GM19463 (cell line): ENCODE measurements around the gene LDLRAD3.
"Not testable (repeated sequence)": the region's sequence is repeated elsewhere in the genome, so short reads cannot be mapped to it uniquely, and the experiment has no call there.

Experiments
- ATAC-seq: cut with Tn5 transposase; IDR thresholded peaks from one replicate; pipeline ENCODE4 v1.9.1; 2021; ENCODE audit warnings: mild to moderate bottlenecking, moderate library complexity; ENCODE audit not compliant: unreplicated experiment

The LDLRAD3 gene

DNA sequence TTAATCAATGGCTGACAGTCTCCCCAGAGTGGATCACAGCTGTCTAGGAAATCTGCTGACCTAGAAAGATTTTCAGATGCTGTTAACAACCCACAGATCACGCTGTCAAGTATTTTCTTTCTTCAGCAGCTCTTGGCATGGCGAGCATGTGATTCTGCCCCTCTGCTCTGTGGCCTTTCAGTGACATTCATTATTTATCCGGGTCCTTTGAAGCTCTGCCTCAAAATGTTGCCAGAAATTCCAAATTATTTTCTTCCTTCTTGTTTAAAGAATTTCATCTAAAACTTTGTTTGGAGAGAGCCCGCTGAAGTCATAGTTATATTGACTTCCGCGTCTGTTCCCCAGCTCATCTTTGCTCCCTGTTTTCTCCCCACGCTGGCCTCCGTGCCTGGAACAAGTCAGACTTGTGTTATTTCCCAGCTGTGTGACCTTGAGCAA, 211.3 kb downstream of the LDLRAD3 start:
- no peak for ATAC-seq

DNA sequence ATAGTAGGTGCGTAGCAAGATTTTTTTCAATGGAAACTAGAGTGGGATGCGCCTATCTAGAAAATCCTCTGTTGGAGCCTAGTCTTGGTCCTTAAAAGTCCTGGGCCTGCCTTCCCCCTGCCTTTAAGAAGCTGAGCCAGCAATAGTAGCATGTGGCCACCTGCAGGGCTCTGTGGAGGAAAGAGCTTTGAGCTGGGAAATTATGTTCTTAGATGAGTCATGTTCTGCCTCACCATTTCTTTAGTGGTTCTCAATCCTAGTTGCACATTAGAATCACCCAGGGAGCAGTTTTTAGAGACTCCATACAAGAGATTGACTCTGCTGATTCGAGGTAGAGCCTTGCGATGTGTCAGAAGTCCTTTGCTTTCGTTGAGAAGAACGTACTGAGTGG, 211.9 kb downstream of the LDLRAD3 start:
- no peak for ATAC-seq

DNA sequence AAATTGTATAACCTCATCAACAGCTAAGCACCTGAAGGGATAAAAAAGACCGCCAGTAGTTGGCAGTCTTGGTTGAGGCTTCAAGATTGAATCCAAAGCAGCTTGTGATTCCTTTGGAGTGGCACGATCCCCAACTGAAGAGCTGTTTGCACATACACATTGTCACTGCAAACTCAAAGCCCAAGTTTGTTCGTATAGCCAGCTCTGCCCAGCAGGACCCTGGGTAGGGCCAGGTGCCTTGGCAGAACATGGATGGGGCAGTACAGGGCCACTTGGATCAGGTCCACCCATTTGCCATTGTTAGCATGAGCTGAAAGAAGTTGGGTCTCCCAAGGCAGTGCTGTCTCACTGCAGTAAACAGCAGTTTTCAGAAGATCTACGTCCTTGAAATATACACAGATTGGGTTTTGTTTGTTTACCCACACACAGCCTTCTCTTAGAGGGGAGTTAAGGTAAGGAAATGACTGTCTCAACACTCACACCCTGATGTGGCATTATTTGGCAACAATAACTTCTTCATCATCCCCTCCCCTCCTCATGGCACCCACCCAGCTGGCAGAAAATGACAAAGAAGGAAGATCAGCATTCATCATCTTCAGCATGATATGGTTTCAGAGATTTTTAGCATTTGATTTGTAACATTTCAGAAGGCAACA, 212.4 kb downstream of the LDLRAD3 start:
- ATAC-seq = no peak

DNA sequence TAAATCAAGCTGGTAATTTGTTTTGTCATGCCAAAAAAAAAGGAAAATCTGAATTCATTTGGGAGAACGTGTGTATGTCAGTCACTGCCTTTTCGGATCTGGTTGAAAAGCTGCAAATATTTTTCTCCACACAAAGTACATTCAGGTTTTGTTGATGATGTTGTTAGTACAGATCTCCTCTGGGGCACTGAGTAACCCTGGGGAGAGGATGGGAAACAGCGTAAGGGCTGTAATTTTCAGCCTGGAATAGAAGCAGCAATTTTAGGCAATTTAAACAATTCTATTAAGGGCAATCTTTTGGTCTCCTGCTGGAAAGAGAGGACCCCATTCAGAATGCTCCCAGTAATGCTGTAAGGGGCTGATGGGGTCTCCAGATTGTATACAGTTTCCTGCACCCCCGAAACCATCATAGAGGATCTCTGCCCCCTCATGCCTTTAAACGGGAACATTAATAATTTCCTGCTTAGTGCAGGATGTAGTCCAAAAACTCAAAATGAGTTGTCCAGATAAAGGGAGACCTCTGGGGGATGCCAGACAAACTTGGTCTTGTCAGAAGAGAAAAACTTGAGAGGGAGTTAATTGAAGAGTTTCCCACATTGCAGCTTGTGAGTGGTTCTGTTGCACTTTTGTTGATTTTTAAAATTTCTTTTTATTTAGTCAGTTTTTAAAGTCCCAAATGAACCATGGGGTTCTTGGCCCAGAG, 213.1 kb downstream of the LDLRAD3 start:
- no peak for ATAC-seq

DNA sequence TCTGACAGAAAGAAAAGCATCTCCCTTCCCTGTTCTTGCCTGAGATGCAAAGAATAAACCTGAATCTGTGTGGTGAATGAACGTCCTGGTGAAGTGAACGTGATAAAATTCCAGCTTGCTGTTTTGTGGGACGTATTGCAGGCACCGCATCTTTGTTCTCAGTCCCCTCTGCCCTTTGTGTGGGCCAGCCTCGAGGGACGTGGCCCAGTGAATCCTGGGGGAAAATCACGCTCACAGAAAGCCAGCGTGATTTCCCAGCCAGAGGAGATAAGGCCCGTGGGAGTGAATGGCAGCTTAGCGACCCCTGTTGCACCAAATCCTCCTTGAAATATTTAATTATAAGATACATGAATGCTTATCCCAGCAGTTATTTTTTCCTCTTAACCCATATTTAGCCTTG, 216.2 kb downstream of the LDLRAD3 start:
- ATAC-seq = no peak

DNA sequence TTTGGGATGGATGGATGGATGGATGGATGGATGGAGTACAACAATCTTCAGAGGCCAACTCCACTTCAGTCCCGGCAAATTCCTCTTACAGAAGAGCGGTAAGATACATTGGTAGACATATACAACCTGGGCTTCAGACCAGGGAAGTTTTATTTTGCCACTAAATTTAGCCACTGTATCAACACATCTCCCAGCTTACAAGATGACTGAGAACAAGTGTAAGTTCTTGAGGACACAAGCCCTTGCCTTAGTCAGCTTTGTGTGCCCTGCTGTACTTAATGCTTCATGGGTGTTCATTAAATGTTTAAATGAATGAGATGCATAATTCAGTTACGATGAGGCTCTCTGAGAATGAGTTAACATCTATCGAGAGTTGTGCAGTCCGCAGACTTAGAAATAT, 217.7 kb downstream of the LDLRAD3 start:
- no peak for ATAC-seq

DNA sequence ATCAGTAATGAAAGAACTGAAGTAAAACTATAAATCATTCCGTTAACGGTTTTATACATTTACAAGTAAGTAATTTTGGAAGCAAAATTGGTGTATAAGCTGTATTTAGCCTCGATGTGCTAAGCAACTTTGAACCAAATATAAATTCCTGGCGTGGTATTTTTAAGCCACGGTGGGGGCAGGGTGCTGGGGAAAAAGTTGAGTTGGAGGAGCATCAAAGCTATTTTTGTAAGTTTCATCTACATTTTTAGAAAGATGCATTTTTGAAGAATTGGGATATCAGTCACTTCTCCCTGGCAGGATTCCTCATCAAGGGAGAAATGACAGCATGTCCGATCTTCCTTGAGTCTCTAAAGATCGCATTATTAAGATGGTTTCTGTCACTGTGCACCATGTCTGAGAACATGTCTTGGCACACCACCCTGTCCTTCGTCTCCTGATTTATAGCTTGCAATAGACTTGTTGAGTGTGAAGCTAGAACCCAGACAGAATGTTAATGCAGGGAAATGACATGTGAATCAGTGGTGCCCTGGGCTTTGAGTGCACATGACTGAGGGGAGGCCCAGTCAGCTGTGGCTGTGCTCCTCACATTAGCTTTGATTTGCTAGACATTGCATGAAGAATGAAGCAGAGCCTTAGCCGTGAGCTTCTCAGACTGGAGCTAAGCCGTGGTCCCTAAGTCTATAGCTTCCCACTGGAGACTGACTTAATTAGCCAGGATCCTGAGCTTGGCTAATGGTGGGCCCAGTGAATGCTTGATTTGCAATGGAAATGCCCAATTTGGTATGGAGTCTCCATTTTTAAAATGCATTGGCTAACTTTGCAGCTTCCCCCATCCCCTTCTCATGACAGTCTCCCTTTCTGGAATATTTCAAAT, 218.4 kb downstream of the LDLRAD3 start:
- no peak for ATAC-seq

DNA sequence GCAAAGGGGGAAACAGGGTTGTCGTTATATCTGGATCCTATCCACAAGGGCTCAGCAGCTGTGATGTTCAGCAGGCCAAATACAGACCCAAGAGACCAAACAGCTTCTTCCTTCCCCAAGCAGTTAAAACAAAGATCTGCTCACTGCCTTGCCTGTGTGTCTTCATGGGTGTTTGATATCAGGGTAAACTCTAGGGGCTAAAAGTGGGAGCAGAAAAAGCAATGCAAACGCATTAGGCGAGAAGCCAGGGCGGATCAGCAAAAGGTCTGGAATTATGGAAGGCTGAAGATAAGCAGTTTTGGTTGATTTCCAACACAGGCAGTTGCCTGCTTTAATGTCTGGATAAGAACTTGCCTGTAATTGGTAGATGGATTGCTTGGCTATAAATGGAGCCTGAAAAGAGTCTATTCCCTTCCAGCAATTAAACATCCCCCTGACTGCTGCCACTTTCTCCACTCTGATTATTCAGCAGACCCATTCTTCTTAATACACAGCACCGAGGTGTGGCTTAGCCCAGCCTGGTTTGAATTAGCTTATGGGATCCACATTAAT, 219.1 kb downstream of the LDLRAD3 start:
- ATAC-seq = no peak

DNA sequence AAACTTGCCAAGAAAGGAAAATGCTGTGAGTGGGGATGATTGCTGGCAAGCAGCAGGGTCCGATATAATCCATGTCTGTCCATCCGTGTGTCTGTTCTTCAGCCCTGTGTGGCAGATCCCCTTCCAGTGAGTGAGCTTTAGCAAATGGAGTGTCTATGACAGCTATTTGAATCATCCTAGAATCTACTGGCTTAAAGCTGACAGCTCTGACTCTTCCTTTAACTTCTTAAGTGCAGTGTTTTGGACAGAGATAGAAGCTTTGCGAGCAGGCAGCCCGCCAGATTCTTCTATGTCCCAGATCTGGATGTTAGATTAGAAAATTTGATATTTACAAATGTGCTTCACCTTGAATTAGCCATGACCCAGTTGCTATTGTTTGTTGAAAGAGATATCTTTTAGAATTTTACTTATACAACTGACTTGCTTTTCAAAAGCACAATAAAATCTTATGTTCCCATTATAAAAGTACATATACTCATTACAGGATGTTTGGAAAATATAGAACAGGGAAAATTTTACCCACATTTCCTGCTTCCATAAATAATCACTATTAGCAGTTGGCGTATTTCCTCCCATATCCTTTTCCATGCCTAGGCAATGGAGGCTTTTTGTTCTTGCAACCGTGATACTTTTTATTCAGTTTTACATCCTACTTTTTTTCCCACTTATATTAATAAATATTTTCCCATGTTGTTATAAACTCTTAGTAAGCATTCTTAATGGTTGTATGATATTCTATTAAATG, 220.8 kb downstream of the LDLRAD3 start:
- no peak for ATAC-seq

DNA sequence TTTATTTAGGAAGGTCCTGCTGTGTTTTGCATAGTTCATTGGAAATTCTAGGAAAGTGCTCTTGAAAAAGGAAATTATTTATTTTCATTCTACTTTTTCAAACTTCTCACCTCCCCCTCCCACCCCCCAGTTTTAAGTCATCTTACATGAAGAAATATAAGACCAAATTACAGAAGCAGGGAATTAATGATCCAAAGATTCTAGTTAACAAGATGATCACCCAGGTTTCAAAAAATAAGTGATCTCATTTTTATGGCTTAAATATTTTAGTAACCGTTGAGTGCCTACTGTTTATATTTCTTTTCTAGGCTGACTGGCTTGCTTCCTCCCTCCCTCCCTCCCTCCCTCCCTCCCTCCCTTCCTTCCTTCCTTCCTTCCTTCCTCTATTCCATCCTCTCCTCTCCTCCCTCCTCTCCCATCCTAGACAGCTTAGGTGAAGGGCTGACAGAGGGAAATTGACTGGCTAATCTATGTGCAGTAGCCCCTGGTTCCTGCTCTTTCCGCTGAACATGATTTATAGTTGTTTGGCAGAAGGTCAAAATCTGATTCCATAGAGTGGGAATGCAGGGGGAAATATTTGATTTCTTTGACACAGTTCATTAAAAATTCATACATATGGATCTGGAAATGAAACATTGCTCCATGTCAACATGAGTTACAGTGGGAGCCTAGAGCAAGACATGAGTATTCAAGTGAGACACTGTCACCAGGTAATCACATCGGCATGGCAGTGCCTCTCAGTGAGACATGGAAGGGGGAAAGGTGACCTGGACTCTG, 221.9 kb downstream of the LDLRAD3 start:
- ATAC-seq = no peak

DNA sequence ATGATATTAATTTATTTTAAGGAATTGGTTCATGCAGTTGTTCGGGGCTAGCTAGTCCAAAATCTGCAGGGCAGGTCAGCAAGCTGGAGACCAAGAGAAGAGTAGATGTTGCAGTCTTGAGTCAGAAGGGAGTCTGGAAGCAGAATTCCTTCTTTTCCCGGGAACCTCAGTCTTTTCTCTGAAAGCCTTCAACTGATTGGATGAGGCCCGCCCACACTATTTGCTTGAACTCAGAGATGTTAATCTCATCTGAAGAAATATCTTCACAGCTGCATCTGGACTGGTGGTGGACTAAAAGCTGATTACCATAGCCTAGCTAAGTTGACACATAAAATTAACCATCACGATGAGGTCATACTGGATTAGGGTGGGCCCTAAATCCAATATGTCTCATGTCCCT, 223.2 kb downstream of the LDLRAD3 start:
- ATAC-seq = no peak

DNA sequence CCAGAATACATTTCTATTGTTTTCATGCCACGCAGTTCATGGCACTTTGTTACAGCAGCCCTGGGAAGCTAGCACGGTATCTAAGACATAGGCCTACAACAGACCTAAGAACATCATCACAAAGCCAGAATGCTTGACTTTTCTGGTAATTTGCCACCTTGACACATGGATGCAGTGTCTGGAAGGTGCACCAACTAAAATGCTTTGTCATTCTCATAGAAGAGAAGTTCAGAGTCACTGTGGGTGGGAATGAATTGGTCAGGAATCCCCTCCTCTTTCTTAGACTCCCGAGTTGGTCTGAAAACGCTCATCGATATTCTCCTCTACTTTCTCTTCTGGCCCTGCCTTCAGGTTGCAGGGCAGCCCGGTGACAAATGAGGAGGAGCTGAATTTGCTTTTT, 223.9 kb downstream of the LDLRAD3 start:
- ATAC-seq = no peak

DNA sequence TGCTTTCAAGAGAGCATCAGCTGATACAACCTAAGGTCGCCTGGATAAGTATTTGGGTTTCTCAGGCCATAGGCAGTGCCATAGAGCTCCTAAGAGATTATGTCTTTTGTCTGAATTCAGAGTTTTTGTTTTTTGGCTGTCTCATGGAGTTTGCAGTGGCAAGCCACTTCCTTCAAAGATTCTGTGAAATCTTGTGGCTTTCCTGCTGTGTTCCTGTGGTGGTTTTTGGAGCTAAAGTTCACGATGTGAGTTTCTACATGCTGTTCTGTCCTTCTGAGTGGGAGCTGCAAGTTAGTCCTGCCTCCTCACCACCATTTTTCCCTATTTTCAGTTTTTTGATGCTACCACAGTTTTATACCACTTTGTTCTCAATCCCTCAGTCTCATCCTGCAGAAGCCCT, 234.0 kb downstream of the LDLRAD3 start:
- no peak for ATAC-seq

DNA sequence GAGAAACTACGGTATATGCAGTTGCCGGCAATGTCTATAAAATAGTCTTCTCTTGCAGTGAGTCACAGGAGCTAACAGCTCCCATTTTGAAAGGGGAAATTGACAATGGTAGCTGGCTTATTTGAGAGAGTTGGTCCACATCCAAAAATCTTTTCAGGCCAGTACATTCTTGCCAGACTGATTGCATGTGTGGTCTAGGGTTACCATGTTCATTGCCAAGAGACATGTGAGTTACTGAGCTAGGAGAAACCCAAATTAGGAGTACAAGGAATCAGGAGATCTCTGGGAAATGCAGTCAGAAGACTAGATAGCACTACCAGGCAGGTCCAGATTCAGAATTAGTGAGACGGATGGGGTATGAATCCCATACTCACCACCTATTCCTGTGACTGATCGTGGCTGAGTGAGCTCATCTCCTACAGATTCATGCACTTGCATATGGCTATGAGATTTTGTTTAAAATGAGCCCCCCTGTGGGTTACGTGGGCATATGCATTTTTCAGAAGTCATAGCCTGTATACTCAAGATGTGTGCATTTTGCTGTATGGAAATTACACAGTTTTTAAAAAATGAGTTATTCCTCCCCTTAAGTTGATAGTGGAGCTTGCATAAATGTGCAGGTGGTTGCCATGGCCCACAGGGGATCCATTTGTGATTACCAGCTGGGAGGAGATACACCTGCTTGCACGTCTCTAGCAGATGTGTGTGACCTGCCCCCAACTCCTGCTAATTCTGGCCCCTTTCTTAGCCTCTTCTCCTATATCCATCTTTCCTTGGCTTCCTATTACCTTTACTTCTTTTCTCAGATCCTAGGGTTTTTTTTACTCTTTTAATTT, 242.7 kb downstream of the LDLRAD3 start:
- ATAC-seq = no peak

DNA sequence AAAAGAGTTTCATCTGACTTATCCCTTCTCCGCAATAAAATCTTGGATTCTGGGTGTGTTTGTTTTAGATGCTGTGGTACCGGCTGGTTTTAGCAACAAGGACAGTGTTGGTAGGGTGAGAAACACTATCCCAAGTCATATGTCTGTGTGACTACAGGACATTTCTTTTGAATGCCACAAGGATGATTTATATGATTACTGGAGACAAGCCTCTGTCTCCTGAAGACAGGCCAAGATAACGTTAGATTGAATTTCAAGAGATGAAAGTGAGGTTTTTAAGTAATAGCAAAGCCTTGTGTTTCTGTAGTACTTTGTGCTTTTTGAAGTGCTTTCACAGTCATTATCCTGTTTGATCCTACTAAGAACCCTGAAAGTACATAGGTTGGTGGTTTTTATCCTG, 243.8 kb downstream of the LDLRAD3 start:
- no peak for ATAC-seq

DNA sequence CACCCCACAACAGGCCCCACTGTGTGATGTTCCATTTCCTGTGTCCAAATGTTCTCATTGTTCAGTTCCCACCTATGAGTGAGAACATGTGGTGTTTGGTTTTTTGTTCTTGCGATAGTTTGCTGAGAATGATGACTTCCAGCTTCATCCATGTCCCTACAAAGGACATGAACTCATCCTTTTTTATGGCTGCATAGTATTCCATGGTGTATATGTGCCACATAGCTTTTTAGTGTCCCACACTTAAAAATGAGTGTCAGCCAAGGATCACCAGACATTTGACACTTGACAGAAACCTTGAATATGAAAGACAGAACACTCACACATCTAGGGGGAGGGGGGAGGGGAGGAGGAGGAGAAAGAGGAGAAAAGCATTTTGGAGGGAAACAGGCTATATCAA, 245.9 kb downstream of the LDLRAD3 start:
- ATAC-seq = not testable (repeated sequence)

DNA sequence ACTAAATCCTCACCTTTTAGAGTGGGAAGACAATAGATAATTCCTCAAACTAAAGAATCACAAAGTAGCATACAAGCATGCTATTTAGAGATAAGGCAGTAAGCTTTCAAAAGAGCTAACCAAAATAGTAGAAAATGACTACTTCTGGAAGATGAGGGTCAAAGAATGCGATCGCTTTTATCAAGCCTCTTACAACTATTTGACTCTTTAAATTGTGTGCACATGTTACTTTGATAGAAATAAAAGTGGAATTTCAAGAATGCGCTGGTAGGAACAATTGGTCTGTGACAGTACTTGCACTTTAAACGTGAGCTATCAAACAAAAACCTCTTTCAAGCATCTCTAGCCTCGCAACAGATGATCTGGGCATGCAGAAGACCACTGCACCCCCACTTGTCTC, 248.1 kb downstream of the LDLRAD3 start:
- ATAC-seq = no peak

DNA sequence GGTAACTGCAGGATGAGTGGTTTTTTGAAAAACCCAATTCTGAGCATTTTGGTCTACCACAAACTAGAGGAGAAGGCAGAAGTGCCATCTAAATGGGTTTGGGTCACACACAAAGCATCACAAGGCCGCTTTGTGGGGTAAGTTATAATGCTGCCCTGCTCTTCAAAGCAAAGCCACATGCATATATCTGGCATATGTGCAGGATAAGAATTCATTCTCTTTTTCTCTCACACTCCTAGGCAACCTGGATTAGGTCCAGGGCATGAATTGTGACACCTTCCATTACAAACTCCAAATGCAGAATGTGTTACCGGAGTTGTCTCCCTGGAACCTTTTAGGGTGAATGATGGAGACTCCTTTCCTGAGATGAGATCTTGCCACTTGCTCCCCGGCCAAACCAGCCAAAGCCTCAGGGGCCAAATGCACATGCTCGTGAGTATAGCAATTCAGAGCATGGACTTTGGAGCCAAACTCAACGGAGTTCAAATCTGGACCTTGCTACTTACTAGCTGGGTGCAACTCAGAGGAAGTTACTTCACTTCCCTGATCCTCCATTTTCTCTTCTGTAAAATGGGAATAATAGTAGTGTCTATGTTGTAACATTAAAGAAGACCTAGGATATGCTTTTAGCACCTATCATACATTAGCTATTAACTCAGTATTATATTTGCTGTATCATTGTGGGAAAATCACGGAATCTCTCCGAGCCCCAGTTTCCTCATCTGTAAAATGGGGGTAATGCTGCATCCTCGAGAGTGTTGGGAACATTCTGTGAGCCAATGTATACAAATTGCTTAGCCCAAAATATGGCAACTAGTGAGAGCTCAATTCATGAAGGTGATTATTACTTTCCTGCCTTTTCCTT, 248.8 kb downstream of the LDLRAD3 start:
- no peak for ATAC-seq
